Measurements from ENCODE around the gene HRAS.

The HRAS gene

DNA sequence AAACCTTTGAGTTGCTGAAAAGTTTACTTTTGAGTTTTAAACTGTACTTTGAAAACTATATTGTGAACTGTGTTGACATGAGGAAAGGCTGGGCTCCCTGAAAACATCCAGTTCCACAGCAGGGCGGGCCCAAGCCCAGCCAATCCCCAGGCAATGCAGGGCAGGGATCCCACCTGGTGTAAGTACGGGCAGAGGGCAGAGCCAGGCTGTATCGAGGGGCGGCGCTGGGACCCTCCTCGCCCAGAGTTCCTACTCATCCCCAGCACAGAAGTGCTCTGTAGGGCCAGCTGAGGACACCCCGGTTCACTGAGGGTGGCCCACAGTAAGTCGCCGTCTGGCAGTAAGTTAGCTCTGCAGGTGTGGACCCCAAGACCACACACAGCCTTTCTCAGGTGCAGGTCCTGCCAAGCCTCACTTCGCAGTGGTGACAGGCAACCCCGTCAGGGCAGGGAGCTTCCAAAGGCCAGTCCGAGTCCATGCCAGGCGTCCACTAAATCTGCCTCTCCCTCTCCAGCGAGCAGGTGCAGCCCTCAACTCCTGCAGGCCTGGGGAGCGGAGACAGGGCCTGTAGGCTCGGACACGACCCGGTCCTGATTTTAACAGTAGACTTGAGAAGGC, 31.7 kb upstream of the HRAS start:
- DNase-seq (ENCODE audit: low read depth), result no peak

DNA sequence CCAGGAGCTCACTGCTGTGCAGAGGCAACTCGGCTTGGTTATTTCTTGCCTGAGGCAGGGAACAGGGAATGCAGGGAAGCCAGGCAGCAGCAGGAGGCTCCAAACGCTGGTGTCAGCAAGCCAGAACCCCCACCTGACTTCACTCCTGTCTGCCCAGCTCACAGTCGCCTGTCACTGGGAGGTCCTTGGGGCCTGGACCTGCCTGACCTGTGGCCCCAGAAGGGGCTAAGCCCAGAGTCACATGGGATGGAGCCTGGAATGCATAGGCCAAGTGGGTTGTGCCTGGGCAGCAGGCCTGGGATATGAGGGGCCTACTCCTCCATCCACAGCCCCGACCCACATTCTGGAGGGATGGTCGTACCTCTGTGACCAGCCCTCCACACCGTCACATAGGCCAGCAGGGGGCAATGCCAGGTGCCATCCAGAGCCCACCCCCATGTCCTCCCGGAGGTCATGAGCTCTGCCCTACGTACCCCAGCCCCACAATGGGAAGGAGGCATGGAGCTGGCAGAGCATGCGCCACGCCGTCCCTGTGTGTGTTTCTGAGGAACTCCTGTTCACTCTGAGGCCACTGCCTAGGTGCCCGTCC, 30.6 kb upstream of the HRAS start:
- DNase-seq (ENCODE audit: low read depth), result no peak

DNA sequence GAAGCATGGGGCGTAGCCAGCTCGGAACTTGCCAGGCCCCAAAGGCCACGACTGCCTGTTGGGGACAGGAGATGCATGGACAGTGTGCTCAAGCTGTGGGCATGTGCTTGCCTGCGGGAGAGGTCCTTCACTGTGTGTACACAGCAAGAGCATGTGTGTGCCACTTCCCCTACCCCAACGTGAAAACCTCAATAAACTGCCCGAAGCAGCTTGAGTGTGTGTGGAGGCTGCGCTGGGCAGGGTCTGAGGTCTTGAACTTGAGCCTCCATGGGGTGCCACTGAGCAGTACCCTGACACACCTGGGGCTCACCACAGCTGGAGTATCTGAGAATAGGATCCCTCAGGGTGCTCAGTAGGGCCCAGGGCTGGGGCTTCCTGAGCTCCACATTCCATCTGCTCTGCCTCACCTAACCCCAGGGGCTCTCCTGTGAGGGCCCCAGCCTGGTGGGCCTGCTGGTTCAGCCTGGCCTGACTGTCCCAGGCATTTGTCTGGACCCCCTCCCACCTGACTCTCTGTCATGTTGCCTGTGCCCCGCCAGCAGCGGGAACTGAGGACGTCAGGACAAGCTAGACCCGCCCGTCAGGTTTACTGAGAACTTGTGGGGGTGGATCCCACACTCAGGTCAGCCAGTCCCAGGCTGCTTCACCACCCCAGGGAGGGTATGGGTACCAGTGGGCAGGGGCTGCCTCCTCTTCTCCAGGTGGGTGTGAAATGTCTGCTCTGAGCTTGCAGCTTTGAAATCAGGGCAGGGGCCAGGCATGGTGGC, 28.6 kb upstream of the HRAS start:
- DNase-seq (ENCODE audit: low read depth), result no peak

- DNase-seq (ENCODE audit: low read depth), result no peak
These were observed 27.9 kb upstream of the HRAS start for GRCh38 chr11:563066-563811.

DNA sequence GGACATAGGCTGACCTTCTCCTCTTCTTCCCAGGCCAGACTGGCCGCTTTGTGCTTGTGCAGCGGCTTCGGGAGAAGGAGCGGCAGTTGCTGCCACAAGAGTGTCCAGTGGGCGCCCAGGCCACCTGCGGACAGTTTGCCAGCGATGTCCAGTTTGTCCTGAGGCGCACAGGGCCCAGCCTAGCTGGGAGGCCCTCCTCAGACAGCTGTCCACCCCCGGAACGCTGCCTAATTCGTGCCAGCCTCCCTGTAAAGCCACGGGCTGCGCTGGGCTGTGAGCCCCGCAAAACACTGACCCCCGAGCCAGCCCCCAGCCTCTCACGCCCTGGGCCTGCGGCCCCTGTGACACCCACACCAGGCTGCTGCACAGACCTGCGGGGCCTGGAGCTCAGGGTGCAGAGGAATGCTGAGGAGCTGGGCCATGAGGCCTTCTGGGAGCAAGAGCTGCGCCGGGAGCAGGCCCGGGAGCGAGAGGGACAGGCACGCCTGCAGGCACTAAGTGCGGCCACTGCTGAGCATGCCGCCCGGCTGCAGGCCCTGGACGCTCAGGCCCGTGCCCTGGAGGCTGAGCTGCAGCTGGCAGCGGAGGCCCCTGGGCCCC, 26.8 kb upstream of the HRAS start:
- no peak for DNase-seq (ENCODE audit: low read depth)

DNA sequence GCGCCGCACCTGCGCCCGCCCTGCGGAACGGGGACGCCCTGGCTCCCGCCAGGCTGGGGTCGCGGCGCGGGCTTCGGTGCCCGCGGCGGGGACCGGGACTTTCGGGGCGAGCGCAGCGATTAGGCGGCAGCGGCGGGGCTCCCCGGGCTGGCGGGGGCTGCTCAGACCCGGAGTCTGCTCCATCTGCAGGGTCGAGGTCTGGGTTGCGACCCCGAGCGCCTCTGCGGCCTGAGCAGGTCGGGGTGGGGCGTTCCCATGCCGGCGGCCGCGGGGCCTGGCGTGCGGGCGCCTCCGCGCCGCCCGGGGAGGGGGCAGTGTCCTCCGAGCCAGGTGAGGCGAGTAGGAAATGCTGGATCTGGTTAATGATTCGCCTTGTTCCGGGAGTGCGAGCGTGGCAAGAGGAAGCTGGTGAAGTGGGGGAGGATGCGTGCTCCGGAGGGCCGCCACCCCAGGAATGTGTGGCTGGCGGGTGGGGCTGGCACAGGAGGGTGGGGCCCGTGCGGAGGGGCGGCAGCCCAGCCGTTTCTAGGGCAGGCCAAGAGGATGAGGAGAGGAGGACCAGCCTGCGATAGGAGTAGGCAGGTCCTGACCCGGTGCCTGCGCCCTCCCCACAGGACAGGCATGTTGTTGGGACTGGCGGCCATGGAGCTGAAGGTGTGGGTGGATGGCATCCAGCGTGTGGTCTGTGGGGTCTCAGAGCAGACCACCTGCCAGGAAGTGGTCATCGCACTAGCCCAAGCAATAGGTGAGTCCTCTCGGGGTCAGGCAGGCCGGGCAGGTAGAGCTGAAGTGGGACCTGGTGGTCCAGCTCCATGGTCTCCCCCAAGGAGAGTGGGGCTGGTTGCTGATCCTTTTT, 26.0 kb upstream of the HRAS start:
- DNase-seq (ENCODE audit: low read depth), result peak; percentile 11

- peak; percentile 79 for DNase-seq (ENCODE audit: low read depth)
These were observed 25.1 kb upstream of the HRAS start, which contains the start of the genes LMNTD2 and RASSF7 for GRCh38 chr11:560305-561147. LMNTD2 (minus strand) TSS chr11:560738; CDS start chr11:560716, 22 bp downstream. RASSF7 (plus strand) TSS chr11:560970; CDS start chr11:561769, 799 bp downstream.

DNA sequence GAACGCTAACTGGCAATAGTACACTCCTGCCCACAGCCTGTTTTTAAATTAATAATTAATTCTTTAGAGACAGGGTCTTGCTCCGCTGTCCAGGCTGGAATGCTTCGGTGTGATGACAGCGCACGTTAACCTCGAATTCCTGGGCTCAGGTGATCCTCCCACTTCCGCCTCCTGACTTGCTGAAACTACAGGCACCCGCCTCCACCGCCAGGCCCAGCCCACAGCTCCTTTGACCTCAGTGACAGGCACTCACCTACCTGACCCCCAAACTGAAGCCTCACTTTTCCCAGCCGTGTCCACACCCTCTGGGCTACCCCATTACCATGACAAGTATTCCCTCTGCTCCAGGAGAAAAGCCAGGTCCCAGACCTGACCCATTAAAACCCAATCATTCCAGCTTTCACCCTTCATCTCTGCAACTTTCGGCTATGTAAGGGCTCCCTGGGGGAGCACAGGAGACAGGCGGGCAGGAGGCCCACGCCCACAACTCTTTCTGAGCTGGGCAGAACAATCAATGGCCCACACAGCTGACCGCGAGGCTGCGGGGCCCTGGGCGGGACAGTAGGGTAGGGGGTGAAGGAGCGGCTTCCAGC, 24.4 kb upstream of the HRAS start:
- DNase-seq (ENCODE audit: low read depth), result no peak

DNA sequence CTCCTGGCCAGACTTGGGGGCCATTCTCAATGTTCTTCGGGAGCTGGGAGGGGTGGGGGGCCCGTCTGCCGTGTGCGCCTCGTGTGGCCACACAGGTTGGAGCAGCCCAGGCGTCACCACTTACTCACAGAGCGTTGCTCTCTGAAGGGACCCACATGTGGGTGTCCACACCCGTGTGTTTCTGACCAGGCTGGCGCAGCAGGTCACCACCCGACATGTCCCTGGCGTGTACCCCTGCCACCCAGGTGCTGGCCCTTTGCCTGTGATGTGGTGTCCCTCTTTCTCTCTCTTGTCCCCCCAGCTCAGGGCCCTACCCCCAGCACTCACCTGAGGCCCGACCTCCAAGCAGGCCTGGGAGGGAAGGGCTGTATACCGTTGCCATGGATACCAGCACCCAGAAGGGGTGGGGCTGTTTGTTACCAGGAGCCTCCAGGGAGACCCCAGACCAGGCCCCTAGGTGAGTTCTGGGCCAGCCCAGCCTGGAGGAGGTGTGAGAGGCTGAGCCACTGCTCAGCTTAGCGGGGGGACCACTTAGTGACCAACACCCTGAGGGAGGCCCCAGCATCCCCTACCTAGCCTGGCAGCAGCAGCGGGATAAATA, 23.7 kb upstream of the HRAS start:
- DNase-seq (ENCODE audit: low read depth), result no peak

DNA sequence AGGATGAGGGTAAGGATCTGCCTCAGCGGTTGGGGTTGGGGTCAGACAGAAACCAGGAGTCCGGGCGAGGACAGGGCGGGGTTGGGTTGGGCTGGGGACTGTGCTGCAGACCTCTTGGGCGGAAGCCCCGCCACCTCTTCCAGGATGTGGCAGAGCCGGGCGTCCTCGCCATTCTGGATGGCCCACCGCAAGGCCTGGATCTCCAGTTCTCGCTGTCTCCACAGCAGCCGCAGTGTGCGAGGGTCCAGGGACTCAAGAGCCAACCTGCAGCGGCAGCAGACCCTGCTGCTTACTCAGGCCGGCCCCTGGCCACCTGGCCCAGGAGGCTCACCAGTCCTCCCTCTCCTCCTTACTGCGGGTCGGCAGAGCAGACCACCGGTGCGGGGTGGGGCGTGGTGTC, 23.1 kb upstream of the HRAS start:
- no peak for DNase-seq (ENCODE audit: low read depth)

GRCh38 chr11:557328-558132, 22.2 kb upstream of the HRAS start:
- DNase-seq (ENCODE audit: low read depth), result no peak

DNA sequence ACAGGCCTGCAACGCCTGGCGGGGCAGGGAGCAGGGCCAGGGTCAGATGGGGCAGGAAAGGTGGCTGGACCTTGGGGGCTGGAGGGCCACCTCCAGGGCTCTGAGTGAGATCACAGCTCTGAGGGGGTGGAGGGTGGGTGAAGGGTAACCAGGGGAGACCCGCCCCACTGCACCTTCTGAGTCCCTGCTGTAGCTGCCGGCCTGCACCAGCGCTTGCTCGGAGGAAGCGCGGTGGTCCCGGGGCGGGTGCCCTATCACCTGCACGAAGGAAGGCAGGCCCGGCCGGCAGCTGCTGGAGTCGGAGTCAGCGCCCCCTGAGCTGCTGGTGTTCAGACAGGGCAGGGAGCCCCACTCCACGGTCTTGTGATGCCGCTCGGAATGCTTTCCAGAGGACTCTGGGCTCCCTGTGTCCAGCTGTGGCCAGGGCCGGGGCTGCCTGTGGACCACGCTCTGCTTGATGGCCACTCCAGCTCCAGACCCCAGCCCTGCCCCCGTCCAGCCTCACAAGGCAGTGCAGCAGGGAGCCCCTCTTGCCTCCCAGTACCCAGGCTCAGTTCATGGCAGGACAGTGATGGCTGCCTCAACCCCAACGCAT, 21.4 kb upstream of the HRAS start:
- DNase-seq (ENCODE audit: low read depth), result no peak

GRCh38 chr11:555780-556661, 20.6 kb upstream of the HRAS start:
- no peak for DNase-seq (ENCODE audit: low read depth)

DNA sequence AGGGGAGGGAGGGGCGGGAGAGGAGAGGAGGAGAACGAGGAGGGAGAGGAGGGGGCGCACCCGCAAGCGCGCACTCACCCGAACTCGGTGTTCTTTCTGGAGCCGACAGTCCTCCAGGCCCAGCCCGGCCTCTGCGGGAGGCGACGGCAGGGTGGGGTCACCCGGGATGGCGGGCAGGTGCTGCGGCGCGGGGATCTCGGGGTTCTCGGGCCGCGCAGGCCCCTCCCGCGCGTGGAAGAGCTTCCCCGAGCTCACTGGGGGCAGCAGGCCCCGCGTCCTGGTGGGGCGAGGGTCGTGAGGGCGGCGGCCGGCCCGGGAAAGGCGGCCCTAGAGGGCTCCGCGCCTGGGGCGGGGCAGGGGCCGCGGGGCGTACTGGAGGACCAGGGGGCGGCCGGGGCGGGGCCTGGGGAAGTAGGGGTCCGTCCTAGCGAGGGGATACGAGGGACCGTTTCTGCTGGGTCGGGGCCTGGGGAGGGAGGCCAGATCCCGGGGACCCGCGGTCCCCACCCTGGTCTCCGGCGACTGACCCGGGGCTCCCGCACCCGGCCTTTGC, 19.9 kb upstream of the HRAS start:
- DNase-seq (ENCODE audit: low read depth), result no peak

GRCh38 chr11:554428-555226, 19.3 kb upstream of the HRAS start:
- DNase-seq (ENCODE audit: low read depth), result peak; percentile 29

- DNase-seq (ENCODE audit: low read depth), result no peak
These were observed 18.6 kb upstream of the HRAS start for GRCh38 chr11:553988-554340.
